HEK293 (cell line): ENCODE measurements around the gene TTC32.
A peak's percentile ranks its signal among the peaks of the same experiment; 100 is the strongest.

Experiments
- CTCF ChIA-PET: fragments of 350-600 bp; formaldehyde crosslinking; extraction: SDS; loops from one replicate; lab custom pipeline; 2021; ENCODE audit warnings: antibody characterized with exemption; lab: Yijun Ruan, JAX
- POLR2A ChIA-PET: fragments of 300-600 bp; formaldehyde crosslinking; extraction: SDS; loops from one replicate; lab custom pipeline; 2020; ENCODE audit warnings: antibody characterized with exemption, inconsistent platforms; lab: Yijun Ruan, JAX
- H3K27ac ChIP-seq: fragments of 200-500 bp; sonication (Bioruptor generic); 2 replicates; pipeline ENCODE4 v1.5.1; 2014; ENCODE audit warnings: low read depth, low read length, control low read depth, inconsistent platforms; ENCODE audit errors: extremely low read depth
- H3K36me3 ChIP-seq, 2 experiments: fragments of 200-500 bp in 1 of 2; sonication (Bioruptor generic) in 1 of 2; 1 replicate in 1 of 2; 2 replicates in 1 of 2; pipeline ENCODE4 v1.5.1; 2014 to 2017; ENCODE audit warnings: inconsistent platforms in 2 of 2, low read length in 2 of 2; ENCODE audit not compliant: control insufficient read depth in 2 of 2, insufficient read depth in 1 of 2
- H3K4me1 ChIP-seq: fragments of 200-500 bp; sonication (Bioruptor generic); 2 replicates; pipeline ENCODE4 v1.5.1; 2014; ENCODE audit warnings: mild to moderate bottlenecking, low read length, inconsistent platforms; ENCODE audit not compliant: control insufficient read depth, insufficient read depth
- H3K4me3 ChIP-seq: 2 replicates; pipeline ENCODE4 v1.5.1; 2011; ENCODE audit warnings: low read depth, mild to moderate bottlenecking, control low read depth, low read length, moderate library complexity
- H3K9me3 ChIP-seq: fragments of 200-500 bp; sonication (Bioruptor generic); 2 replicates; pipeline ENCODE4 v1.5.1; 2014; ENCODE audit warnings: low read depth, low read length, inconsistent platforms; ENCODE audit not compliant: control insufficient read depth, insufficient read depth
- KLF10 ChIP-seq: fragments of 450-650 bp; IDR thresholded peaks from 2 replicates; pipeline ENCODE4 v1.5.1; 2018; ENCODE audit warnings: missing biosample characterization, mild to moderate bottlenecking, missing genetic modification characterization
- ZIC2 ChIP-seq: fragments of 450-650 bp; formaldehyde crosslinking; IDR thresholded peaks from 2 replicates; pipeline ENCODE4 v1.5.1; 2016; ENCODE audit warnings: missing biosample characterization, missing genetic modification characterization
- ZNF155 ChIP-seq: fragments of 450-650 bp; formaldehyde crosslinking; IDR thresholded peaks from 2 replicates; pipeline ENCODE4 v1.5.1; 2016; ENCODE audit warnings: missing biosample characterization, missing genetic modification characterization
- ZNF19 ChIP-seq: fragments of 450-650 bp; formaldehyde crosslinking; IDR thresholded peaks from 2 replicates; pipeline ENCODE4; 2016; ENCODE audit warnings: missing biosample characterization, missing genetic modification characterization, low read depth
- ZNF366 ChIP-seq: fragments of 450-650 bp; formaldehyde crosslinking; conservative IDR thresholded peaks from 2 replicates; pipeline ENCODE4 v1.5.1; 2016; ENCODE audit warnings: missing biosample characterization, missing genetic modification characterization
- ZNF426 ChIP-seq: fragments of 450-650 bp; formaldehyde crosslinking; IDR thresholded peaks from 2 replicates; pipeline ENCODE4 v1.5.1; 2017; ENCODE audit warnings: missing biosample characterization, missing genetic modification characterization, mild to moderate bottlenecking, inconsistent platforms, moderate library complexity
- ZNF510 ChIP-seq: fragments of 450-650 bp; formaldehyde crosslinking; IDR thresholded peaks from 2 replicates; pipeline ENCODE4 v1.5.1; 2018; ENCODE audit warnings: mild to moderate bottlenecking, missing genetic modification characterization, missing biosample characterization; ENCODE audit not compliant: insufficient replicate concordance
- ZNF548 ChIP-seq: fragments of 450-650 bp; formaldehyde crosslinking; IDR thresholded peaks from 2 replicates; pipeline ENCODE4 v1.5.1; 2016; ENCODE audit warnings: missing biosample characterization, missing genetic modification characterization
- ZNF560 ChIP-seq: fragments of 450-650 bp; formaldehyde crosslinking; IDR thresholded peaks from 2 replicates; pipeline ENCODE4 v1.5.1; 2017; ENCODE audit warnings: missing biosample characterization, missing genetic modification characterization, borderline replicate concordance
- ZNF776 ChIP-seq: fragments of 450-650 bp; formaldehyde crosslinking; IDR thresholded peaks from 2 replicates; pipeline ENCODE4 v1.5.0; 2017; ENCODE audit warnings: missing biosample characterization, missing genetic modification characterization, borderline replicate concordance
- ZNF785 ChIP-seq: fragments of 450-650 bp; formaldehyde crosslinking; IDR thresholded peaks from 2 replicates; pipeline ENCODE4 v1.5.1; 2016; ENCODE audit warnings: missing biosample characterization, missing genetic modification characterization
- TF ChIP-seq, protein P1 (sequence below): fragments of 450-650 bp; formaldehyde crosslinking; IDR thresholded peaks from 2 replicates; pipeline ENCODE4 v1.5.1; 2016; ENCODE audit warnings: missing biosample characterization, missing genetic modification characterization
- TF ChIP-seq, protein P2 (sequence below): fragments of 450-650 bp; formaldehyde crosslinking; conservative IDR thresholded peaks from 2 replicates; pipeline ENCODE4 v1.5.1; 2016; ENCODE audit warnings: low read depth, missing biosample characterization, missing genetic modification characterization
- TF ChIP-seq, protein P3 (sequence below): fragments of 450-650 bp; formaldehyde crosslinking; IDR thresholded peaks from 2 replicates; pipeline ENCODE4 v1.5.1; 2016; ENCODE audit warnings: missing biosample characterization, missing genetic modification characterization
- TF ChIP-seq, protein P4 (sequence below): fragments of 450-650 bp; formaldehyde crosslinking; IDR thresholded peaks from 2 replicates; pipeline ENCODE4 v1.5.1; 2016; ENCODE audit warnings: missing biosample characterization, missing genetic modification characterization
- TF ChIP-seq, protein P5 (sequence below): fragments of 450-650 bp; formaldehyde crosslinking; IDR thresholded peaks from 2 replicates; pipeline ENCODE4 v1.5.1; 2016; ENCODE audit warnings: missing biosample characterization, missing genetic modification characterization

Gene TTC32

DNA sequence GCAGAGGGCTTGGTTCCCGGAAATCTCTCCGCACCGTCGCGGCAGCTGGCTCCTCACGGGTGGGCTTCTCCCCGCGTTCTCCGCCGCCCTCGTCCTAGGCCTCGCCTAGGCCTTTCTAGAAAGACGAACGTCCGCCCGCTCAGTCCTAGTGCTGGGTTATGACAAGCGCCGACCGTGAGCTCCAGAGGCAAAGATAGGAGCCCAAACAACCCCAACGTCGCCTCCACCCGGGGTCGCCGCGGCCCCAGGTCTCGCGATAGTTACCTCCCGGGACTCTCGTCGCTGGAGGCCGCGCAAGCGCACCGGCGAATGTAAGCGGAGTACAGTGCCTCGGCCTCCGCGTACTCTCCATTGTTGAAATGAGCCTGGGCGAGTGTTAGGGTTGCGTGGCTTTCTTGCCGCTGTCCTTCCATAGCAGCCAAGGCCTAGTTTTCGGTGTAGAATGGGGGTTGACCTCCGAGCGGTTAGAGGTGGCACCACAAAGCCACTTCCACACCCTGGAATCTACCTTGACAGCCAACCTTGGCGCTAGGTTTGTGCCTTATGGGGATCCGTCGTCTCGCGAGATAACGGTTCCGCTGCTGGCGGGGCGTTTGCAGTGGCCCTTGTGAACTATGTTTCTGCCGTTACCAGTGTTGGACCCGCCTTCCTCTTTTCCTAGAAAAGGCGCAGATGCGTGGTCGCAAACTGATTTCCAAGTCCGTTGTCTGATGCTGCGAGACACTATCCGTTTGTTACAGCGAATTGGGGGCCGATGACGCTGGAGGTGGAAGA is at the start of gene TTC32 (continued):
- TF ChIP-seq, protein P1, sequence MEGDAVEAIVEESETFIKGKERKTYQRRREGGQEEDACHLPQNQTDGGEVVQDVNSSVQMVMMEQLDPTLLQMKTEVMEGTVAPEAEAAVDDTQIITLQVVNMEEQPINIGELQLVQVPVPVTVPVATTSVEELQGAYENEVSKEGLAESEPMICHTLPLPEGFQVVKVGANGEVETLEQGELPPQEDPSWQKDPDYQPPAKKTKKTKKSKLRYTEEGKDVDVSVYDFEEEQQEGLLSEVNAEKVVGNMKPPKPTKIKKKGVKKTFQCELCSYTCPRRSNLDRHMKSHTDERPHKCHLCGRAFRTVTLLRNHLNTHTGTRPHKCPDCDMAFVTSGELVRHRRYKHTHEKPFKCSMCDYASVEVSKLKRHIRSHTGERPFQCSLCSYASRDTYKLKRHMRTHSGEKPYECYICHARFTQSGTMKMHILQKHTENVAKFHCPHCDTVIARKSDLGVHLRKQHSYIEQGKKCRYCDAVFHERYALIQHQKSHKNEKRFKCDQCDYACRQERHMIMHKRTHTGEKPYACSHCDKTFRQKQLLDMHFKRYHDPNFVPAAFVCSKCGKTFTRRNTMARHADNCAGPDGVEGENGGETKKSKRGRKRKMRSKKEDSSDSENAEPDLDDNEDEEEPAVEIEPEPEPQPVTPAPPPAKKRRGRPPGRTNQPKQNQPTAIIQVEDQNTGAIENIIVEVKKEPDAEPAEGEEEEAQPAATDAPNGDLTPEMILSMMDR (tag by site-specific recombination) = peak; percentile 69

DNA sequence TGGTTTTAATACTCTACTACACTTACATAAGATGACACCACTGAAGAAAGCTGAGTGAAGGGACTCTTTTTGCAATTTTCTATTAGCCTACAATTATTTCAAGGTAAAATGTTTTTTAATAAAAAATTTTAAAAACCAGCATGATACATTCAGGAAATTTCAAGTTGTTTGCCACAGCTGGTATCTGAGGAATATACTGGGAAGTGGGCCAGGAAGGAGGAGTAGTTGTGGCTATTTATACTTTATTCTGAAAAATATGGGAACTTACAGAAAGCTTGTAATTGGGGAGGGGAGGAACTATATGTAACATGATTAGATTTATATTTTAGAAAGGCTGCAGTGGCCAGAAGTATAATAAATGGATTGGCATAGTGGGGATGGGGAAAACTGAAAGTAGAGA is 47.3 kb upstream of the TTC32 start:
- TF ChIP-seq, protein P2, sequence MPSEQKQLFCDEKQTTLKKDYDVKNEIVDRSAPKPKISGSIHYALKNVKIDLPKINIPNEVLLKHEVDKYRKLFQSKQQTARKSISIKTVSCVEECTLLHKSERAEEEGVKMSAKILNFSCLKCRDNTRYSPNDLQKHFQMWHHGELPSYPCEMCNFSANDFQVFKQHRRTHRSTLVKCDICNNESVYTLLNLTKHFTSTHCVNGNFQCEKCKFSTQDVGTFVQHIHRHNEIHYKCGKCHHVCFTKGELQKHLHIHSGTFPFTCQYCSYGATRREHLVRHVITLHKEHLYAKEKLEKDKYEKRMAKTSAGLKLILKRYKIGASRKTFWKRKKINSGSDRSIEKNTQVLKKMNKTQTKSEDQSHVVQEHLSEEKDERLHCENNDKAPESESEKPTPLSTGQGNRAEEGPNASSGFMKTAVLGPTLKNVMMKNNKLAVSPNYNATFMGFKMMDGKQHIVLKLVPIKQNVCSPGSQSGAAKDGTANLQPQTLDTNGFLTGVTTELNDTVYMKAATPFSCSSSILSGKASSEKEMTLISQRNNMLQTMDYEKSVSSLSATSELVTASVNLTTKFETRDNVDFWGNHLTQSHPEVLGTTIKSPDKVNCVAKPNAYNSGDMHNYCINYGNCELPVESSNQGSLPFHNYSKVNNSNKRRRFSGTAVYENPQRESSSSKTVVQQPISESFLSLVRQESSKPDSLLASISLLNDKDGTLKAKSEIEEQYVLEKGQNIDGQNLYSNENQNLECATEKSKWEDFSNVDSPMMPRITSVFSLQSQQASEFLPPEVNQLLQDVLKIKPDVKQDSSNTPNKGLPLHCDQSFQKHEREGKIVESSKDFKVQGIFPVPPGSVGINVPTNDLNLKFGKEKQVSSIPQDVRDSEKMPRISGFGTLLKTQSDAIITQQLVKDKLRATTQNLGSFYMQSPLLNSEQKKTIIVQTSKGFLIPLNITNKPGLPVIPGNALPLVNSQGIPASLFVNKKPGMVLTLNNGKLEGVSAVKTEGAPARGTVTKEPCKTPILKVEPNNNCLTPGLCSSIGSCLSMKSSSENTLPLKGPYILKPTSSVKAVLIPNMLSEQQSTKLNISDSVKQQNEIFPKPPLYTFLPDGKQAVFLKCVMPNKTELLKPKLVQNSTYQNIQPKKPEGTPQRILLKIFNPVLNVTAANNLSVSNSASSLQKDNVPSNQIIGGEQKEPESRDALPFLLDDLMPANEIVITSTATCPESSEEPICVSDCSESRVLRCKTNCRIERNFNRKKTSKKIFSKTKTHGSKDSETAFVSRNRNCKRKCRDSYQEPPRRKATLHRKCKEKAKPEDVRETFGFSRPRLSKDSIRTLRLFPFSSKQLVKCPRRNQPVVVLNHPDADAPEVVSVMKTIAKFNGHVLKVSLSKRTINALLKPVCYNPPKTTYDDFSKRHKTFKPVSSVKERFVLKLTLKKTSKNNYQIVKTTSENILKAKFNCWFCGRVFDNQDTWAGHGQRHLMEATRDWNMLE (tag by site-specific recombination) = no peak
- no peak for TF ChIP-seq ZNF510 (tag by site-specific recombination)
- no peak for TF ChIP-seq ZNF366 (tag by site-specific recombination)
- TF ChIP-seq, protein P3, sequence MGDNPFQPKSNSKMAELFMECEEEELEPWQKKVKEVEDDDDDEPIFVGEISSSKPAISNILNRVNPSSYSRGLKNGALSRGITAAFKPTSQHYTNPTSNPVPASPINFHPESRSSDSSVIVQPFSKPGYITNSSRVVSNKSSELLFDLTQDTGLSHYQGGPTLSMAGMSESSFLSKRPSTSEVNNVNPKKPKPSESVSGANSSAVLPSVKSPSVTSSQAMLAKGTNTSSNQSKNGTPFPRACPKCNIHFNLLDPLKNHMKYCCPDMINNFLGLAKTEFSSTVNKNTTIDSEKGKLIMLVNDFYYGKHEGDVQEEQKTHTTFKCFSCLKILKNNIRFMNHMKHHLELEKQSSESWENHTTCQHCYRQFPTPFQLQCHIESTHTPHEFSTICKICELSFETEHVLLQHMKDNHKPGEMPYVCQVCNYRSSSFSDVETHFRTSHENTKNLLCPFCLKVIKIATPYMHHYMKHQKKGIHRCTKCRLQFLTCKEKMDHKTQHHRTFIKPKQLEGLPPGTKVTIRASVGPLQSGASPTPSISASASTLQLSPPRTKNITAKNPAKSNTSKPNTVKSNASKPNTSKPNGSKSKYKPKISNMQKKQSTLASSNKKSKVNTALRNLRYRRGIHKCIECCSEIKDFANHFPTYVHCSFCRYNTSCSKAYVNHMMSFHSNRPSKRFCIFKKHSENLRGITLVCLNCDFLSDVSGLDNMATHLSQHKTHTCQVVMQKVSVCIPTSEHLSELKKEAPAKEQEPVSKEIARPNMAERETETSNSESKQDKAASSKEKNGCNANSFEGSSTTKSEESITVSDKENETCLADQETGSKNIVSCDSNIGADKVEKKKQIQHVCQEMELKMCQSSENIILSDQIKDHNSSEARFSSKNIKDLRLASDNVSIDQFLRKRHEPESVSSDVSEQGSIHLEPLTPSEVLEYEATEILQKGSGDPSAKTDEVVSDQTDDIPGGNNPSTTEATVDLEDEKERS (tag by site-specific recombination) = no peak
- no peak for TF ChIP-seq ZIC2 (tag by site-specific recombination)
- TF ChIP-seq ZNF785 (tag by site-specific recombination) = no peak
- TF ChIP-seq ZNF155 (tag by site-specific recombination) = no peak
- TF ChIP-seq ZNF776 (tag by site-specific recombination) = no peak
- TF ChIP-seq, protein P4, sequence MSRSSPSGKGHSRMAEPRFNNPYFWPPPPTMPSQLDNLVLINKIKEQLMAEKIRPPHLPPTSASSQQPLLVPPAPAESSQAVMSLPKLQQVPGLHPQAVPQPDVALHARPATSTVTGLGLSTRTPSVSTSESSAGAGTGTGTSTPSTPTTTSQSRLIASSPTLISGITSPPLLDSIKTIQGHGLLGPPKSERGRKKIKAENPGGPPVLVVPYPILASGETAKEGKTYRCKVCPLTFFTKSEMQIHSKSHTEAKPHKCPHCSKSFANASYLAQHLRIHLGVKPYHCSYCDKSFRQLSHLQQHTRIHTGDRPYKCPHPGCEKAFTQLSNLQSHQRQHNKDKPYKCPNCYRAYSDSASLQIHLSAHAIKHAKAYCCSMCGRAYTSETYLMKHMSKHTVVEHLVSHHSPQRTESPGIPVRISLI (tag by site-specific recombination) = no peak
- no peak for TF ChIP-seq ZNF560 (tag by site-specific recombination)
- TF ChIP-seq KLF10 (tag by site-specific recombination) = no peak
- TF ChIP-seq, protein P5, sequence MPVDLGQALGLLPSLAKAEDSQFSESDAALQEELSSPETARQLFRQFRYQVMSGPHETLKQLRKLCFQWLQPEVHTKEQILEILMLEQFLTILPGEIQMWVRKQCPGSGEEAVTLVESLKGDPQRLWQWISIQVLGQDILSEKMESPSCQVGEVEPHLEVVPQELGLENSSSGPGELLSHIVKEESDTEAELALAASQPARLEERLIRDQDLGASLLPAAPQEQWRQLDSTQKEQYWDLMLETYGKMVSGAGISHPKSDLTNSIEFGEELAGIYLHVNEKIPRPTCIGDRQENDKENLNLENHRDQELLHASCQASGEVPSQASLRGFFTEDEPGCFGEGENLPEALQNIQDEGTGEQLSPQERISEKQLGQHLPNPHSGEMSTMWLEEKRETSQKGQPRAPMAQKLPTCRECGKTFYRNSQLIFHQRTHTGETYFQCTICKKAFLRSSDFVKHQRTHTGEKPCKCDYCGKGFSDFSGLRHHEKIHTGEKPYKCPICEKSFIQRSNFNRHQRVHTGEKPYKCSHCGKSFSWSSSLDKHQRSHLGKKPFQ = no peak
- no peak for TF ChIP-seq ZNF19 (tag by site-specific recombination)
- TF ChIP-seq ZNF548 (tag by site-specific recombination) = no peak
- no peak for TF ChIP-seq ZNF426 (tag by site-specific recombination)
- Histone ChIP-seq H3K4me3 (no peak overlapping the region), H3K9me3 (no peaks in the 10 kb centered on the region), H3K36me3 (peaks cover 0 to 4% of the 10 kb centered on the region in 2 experiments), H3K4me1 (no peaks in the 10 kb centered on the region), H3K27ac (no peak overlapping the region)
- ChIA-PET CTCF (no interaction called here), POLR2A (no interaction called here)
